ENCODE results near the gene LRRC8E.

Gene LRRC8E

GRCh38 chr19:7888145-7888825 is at the start of gene LRRC8E:
Gene LRRC8E (plus strand): TSS chr19:7888510. CDS start chr19:7895604, 7,094 bp downstream.
- DNase-seq (ENCODE audit: low read depth in 2 of 3, low spot score in 2 of 3) = no peak

GRCh38 chr19:7839476-7839875 is 48.8 kb upstream of the LRRC8E start:
- DNase-seq (ENCODE audit: low read depth in 2 of 3, low spot score in 2 of 3) = no peak

GRCh38 chr19:7840629-7841028 is 47.7 kb upstream of the LRRC8E start:
- DNase-seq (ENCODE audit: low read depth in 2 of 3, low spot score in 2 of 3) = no peak

- DNase-seq (ENCODE audit: low read depth in 2 of 3, low spot score in 2 of 3) = no peak
These were observed 46.3 kb upstream of the LRRC8E start for GRCh38 chr19:7841751-7842660.

- DNase-seq (ENCODE audit: low read depth in 2 of 3, low spot score in 2 of 3) = no peak
These were observed 45.5 kb upstream of the LRRC8E start for GRCh38 chr19:7842661-7843294.

- DNase-seq (ENCODE audit: low read depth in 2 of 3, low spot score in 2 of 3) = no peak
These were observed 44.8 kb upstream of the LRRC8E start for GRCh38 chr19:7843521-7843920.

- DNase-seq (ENCODE audit: low read depth in 2 of 3, low spot score in 2 of 3) = no peak
These were observed 43.9 kb upstream of the LRRC8E start for GRCh38 chr19:7844405-7844804.

GRCh38 chr19:7844951-7845350 is 43.4 kb upstream of the LRRC8E start:
- DNase-seq (ENCODE audit: low read depth in 2 of 3, low spot score in 2 of 3) = no peak

- DNase-seq (ENCODE audit: low read depth in 2 of 3, low spot score in 2 of 3) = no peak
These were observed 42.7 kb upstream of the LRRC8E start for GRCh38 chr19:7845390-7846154.

- no peak for DNase-seq (ENCODE audit: low read depth in 2 of 3, low spot score in 2 of 3)
These were observed 42.1 kb upstream of the LRRC8E start for GRCh38 chr19:7846155-7846646.

- no peak for DNase-seq (ENCODE audit: low read depth in 2 of 3, low spot score in 2 of 3)
These were observed 40.6 kb upstream of the LRRC8E start for GRCh38 chr19:7847664-7848063.

- no peak for DNase-seq (ENCODE audit: low read depth in 2 of 3, low spot score in 2 of 3)
These were observed 39.4 kb upstream of the LRRC8E start for GRCh38 chr19:7848779-7849457.

GRCh38 chr19:7849631-7849999 is 38.7 kb upstream of the LRRC8E start:
- no peak for DNase-seq (ENCODE audit: low read depth in 2 of 3, low spot score in 2 of 3)

GRCh38 chr19:7850000-7850813 is 38.1 kb upstream of the LRRC8E start:
- DNase-seq (ENCODE audit: low read depth in 2 of 3, low spot score in 2 of 3) = no peak

- DNase-seq (ENCODE audit: low read depth in 2 of 3, low spot score in 2 of 3) = no peak
These were observed 37.2 kb upstream of the LRRC8E start for GRCh38 chr19:7850945-7851622.

- DNase-seq (ENCODE audit: low read depth in 2 of 3, low spot score in 2 of 3) = no peak
These were observed 36.4 kb upstream of the LRRC8E start for GRCh38 chr19:7851623-7852500.

- DNase-seq (ENCODE audit: low read depth in 2 of 3, low spot score in 2 of 3) = peak in 2 of 3 experiments; percentile 59 to 61
These were observed 35.2 kb upstream of the LRRC8E start for GRCh38 chr19:7852851-7853769.

Data from activated CD8-positive, alpha-beta memory T cell treated with anti-CD3 and anti-CD28 coated beads for 48 hours (primary cell).